HG03571 (cell line): Measurements from ENCODE around the gene GATA2.

Experiments
- ATAC-seq: cut with Tn5 transposase; IDR thresholded peaks from one replicate; pipeline ENCODE4 v1.9.1; 2021; ENCODE audit not compliant: unreplicated experiment

The GATA2 gene

GRCh38 chr3:128458746-128459460 lies 34.1 kb downstream of the GATA2 start:
- ATAC-seq, result no peak

- no peak for ATAC-seq
Observed at GRCh38 chr3:128457937-128458336, 35.1 kb downstream of the GATA2 start.

GRCh38 chr3:128456776-128457715 lies 36.0 kb downstream of the GATA2 start:
- ATAC-seq, result no peak

DNA sequence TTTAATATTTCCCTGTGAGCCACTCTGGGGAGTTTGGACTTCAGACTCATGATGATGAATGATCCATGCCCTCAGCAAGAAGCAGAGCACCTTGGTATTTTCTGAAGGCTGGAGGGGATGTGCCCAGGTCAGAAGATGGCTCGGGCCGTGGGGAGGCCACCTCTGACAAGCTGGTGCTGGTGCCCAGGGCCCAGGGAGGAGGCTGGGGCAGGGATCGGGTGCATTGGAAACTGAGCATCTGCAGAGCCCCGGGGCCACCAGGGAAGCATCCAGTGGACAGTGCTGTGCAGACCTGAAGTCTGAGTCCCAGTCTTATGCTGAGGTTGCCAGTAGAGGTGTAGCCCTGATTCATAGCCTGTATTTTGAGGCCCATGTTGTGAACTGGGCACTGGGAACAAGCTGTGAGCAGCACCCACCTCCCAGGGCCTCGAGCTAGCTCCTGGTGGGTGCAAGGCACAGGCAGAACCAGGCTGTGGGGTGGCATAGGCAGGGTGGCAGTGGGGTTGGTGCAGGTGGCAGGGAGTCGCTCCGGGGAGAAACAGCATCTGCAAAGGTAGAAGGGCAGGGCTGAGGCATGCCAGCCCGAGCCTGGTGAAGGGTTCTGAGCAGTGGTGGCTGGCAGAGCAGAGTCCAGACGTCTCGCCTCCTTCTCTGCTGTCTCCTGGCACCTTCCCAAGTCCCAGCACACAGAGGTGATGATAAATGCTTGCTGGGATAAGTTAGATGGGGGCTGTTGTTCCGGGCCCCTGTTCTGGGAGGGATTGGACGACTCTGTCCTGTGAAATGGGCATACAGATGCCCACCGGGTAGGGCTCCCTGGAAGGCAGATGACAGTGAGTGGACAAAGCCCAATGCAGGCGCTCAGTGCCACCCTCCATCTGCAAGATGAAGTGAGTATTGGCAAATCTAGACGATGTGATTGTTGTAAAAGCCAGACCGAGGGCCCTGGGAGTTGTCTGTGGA lies 36.9 kb downstream of the GATA2 start:
- no peak for ATAC-seq

- ATAC-seq, result no peak
Observed at GRCh38 chr3:128455116-128455515, 37.9 kb downstream of the GATA2 start.

- no peak for ATAC-seq
Observed at GRCh38 chr3:128454310-128454618, 38.7 kb downstream of the GATA2 start.

DNA sequence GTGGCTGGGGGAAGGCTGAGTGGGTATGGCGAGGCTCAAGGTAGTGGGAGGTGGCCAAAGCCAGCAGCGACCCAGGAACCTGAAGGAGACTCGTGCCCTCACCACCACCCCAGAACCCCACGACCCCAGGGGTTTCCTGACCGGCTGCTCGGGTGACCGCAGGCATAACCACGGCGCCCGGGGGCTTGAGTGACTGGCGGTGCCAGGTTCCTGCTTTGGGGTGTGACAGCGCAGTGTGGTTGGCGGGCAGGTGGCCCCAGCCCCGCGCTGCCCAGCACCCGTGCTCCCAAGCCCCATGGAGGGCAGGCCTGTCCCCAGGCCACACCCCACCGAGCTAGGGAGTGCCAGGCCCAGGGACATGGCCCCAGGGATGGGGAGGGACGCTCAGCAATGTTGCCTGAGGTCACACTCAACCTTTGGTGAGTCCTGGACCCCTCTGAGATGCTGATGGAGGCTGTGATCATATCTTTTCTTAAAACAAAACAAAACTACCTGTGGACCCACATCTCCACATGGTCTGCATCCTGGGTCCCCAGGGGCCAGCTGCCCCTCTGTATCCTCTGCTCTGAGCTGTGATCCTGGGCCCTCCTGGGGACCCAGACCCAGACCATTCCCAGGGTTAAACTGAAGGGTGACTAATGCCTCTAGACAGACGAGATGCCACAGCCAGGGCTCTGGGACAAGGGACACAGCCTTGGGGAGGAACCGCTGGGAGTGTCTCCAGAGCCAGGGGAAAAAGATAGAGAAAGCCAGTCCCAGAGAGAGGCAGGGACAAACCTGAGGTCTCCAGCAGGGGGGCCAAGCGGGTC lies 39.3 kb downstream of the GATA2 start:
- no peak for ATAC-seq

DNA sequence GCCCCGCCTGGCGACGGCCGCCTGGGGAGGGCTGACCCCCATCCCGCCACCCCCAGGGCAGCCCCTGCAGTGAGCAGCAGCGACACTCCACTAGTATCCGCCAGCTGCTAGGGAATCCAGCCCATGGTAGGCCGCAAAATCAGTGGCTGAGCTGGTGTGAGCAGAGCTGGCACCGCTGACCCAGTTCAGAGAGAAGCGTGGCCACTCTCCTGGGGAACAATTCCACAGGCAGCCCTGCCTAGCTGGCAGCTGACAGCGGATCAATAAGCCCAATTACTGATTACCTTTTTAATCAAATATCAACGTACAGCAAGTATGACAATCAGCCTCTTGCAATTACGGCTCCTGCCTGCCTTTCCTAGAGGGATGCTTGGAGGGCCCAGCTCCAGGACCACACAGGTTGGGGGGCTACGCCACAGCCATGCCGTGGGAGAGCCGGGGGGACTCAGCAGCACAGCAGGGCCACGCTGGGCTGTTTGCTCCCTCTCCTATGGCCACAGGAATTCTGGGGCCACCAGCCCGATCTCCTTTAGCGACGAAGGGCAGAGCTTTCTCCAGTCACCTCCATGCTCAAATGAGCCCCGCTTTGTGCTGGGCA lies 40.2 kb downstream of the GATA2 start:
- no peak for ATAC-seq

- ATAC-seq, result no peak
Observed at GRCh38 chr3:128452120-128452519, 40.9 kb downstream of the GATA2 start.

GRCh38 chr3:128449111-128449638 lies 43.8 kb downstream of the GATA2 start:
- ATAC-seq, result no peak

DNA sequence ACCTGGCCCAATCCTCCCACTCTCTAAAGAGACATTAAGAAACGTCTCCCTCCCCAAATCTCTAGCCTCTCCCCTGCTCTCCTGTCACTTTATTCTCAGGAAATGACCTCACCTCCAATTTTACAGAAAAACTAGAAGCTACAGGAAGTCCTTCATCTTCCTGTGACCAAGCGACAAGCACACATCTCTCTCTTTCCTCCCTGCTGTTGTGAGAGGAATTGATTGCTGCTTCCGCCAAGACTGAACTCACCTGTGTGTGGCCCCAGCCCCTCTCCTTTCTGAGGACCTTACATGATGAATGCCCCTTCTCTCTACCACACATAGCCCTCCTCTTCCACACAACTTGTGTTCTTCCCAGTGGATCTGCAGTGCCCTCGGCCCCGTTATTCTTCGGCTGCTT lies 44.5 kb downstream of the GATA2 start:
- no peak for ATAC-seq

DNA sequence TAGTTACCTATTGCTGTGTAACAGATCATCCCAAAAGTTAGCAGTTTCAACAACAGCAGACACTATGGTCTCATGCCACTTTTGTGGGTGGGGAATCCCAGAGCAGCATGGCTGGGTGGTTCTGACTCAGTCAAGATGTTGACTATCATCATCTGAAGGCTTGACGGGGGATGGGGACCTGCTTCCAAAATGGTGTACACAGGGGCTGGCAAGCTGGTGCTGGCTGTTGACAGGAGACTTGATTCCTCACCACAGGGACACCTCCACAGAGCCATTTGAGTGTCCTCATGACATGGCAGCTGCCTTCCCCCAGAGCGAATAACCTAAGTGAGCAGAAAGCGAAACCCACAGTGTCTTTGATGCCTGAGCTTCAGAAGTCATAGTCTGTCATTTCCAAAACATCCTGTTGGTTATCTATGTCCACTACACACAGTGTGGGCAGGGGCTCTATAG lies 45.4 kb downstream of the GATA2 start:
- ATAC-seq, result no peak

DNA sequence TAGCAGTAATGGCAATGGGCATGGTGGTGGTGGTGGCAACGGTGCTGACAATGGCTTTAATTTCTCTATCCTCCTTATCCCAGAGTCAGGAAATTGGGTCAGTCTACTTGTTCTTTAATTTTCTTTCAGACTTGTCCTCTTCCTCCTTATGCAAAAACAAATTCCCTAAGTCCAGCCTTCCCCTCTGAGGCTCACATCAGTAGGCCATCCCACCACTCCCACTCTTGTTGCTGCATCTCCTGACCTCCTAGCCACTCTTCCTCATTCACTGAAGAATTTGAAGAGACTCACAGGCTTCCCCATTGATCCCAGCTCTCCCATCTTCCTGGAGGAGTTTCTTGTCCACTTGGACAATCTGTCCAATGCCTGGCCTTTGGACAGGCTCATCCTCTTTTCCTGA lies 46.2 kb downstream of the GATA2 start:
- ATAC-seq, result no peak

DNA sequence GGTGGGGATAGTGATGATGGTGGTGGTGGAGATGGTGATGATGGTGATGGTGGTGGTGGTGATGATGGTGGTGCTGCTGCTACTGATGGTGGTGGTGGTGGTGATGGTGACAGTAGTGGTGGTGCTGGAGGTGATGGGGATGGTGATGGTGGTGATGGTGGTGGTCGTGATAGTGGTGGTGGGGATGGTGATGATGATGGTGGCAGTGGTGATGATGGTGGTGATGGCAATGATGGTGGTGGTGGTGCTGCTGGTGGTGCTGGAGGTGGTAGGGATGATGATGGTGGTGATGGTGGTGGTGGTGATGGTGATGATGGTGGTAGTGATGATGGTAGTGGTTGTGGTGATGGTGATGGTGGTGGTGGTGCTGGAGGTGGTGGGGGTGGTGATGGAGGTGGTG lies 47.6 kb downstream of the GATA2 start:
- ATAC-seq, result no peak

- no peak for ATAC-seq
Observed at GRCh38 chr3:128443771-128444170, 49.2 kb downstream of the GATA2 start.

GRCh38 chr3:128442949-128443348 lies 50.1 kb downstream of the GATA2 start:
- no peak for ATAC-seq

DNA sequence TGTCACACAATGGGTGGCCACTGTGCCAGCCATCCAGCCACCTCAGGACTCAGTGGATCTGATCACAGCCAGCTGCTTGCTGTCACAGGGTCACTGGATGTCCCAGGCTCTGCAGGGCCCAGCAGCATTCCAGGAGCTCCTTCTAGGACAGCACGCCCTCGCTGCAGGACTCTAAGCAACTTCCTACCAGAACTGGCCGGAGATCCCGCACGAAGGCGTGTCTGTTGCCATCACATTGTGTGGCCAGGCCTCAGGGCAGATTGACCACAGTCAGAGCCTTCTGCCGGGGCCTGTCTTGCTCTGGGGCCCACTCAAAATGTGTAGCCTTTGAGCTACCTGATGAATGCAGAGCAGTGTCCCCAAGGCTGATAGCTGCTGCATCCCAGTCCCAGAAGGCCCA lies 50.9 kb downstream of the GATA2 start:
- ATAC-seq, result no peak

DNA sequence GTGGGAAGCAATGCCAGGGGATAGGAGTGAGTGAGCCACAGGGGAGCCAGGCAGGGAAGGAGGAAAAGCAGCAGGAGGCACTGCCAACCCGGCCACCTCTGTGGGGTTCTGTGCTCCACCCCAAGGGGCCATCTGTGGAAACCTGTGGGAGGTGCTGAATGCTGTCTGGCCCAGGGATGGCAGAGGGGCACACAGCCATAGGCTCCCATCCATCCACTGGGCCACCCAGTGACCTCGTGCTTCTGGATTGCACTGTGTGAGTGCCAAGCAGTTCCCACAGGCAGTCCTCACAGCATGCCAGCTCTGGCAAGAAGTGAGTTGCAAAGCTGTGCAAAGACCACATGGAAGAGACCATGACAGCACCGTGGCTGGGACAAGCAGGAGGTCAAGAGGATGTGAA lies 53.8 kb downstream of the GATA2 start:
- ATAC-seq, result no peak

GRCh38 chr3:128438488-128439072 lies 54.4 kb downstream of the GATA2 start:
- no peak for ATAC-seq
